Lower lobe of right lung (tissue), 2 donors: Measurements from ENCODE around the gene PRRT1B. TPM values are rescaled to one million over a fixed set of nuclear protein-coding genes. Genes with fewer than 3 reads are reported as not detected.

Experiments
- ATAC-seq, 2 donors: fragments of 200-7000 bp; cut with Tn5 transposase; one replicate each; pipeline ENCODE4 v1.9.1; 2020 to 2022; ENCODE audit warnings: mild to moderate bottlenecking in 2 of 2, moderate library complexity in 2 of 2
- DNase-seq: peaks from one replicate; pipeline ENCODE4 v3.0.0-alpha.2; 2020
- H3K27ac ChIP-seq: fragments of 200-600 bp; one replicate; pipeline ENCODE4 v1.8.0; 2022
- H3K27me3 ChIP-seq: fragments of 200-600 bp; one replicate; pipeline ENCODE4 v1.8.0; 2022; ENCODE audit warnings: low read depth
- H3K36me3 ChIP-seq: fragments of 200-600 bp; one replicate; pipeline ENCODE4 v1.8.0; 2022; ENCODE audit warnings: mild to moderate bottlenecking
- H3K4me1 ChIP-seq: fragments of 200-600 bp; one replicate; pipeline ENCODE4 v1.8.0; 2022
- H3K4me3 ChIP-seq: fragments of 200-600 bp; one replicate; pipeline ENCODE4 v1.8.0; 2022; ENCODE audit warnings: mild to moderate bottlenecking
- H3K9me3 ChIP-seq: fragments of 200-600 bp; one replicate; pipeline ENCODE4 v1.8.0; 2022
- CTCF ChIP-seq: fragments of 200-600 bp; IDR thresholded peaks from one replicate; pipeline ENCODE4 v1.8.0; 2022; ENCODE audit warnings: antibody characterized with exemption, mild to moderate bottlenecking
- intact Hi-C: fragments of 100-400 bp; cut with DNase I; formaldehyde crosslinking; loops from one replicate; pipeline ENCODE4 v1.11.0; 2022
- total RNA-seq: library from RNA; stranded (reverse); fragmentation: NEBNext Ultra II Directional; extraction: Animal tissue kit (Norgen Biotek cat#: 25700); gene quantifications from one replicate; pipeline ENCODE4 v1.2.1, GENCODE V29; 2021
- donor health status: DM: no; HTN: yes; CAD: no; lungs with severe emphysema.

PRRT1B gene
- total RNA-seq, 1 donor from 2014 or later: 6.3 TPM

- Histone ChIP-seq H3K36me3 (peaks cover 88% of the 10 kb centered on the region), H3K4me1 (peaks cover 15% of the 10 kb centered on the region), H3K27ac (no peak overlapping the region), H3K4me3 (no peak overlapping the region), H3K9me3 (no peaks in the 10 kb centered on the region), H3K27me3 (no peaks in the 10 kb centered on the region)
- intact Hi-C loops: no loop called here
- no peak for ATAC-seq
- no peak for TF ChIP-seq CTCF
- DNase-seq: no peak
Measured at GRCh38 chr9:131583337-131583645, 38.0 kb downstream of the PRRT1B start.

GRCh38 chr9:131583836-131584555, 38.7 kb downstream of the PRRT1B start:
- no peak for TF ChIP-seq CTCF
- DNase-seq (no peak), ATAC-seq (no peak)
- Histone ChIP-seq H3K27ac (no peak overlapping the region), H3K4me3 (no peak overlapping the region), H3K4me1 (peaks cover 15% of the 10 kb centered on the region), H3K27me3 (no peaks in the 10 kb centered on the region), H3K36me3 (peaks cover 88% of the 10 kb centered on the region), H3K9me3 (no peaks in the 10 kb centered on the region)
- intact Hi-C loops: no loop called here

- intact Hi-C loops: no loop called here
- peaks cover 88% of the 10 kb centered on the region for H3K36me3 ChIP-seq
- DNase-seq (no peak), ATAC-seq (peak in 1 of 2 donors; percentile 11)
- no peak overlapping the region for H3K4me3 ChIP-seq
- no peaks in the 10 kb centered on the region for H3K9me3 ChIP-seq
- no peak for TF ChIP-seq CTCF
- H3K27ac ChIP-seq: no peak overlapping the region
- H3K4me1 ChIP-seq: peaks cover 15% of the 10 kb centered on the region
- H3K27me3 ChIP-seq: no peaks in the 10 kb centered on the region
Measured at GRCh38 chr9:131584858-131585257, 39.5 kb downstream of the PRRT1B start.

- peak; percentile 65 to 75 for ATAC-seq
- H3K36me3 ChIP-seq: peaks cover 88% of the 10 kb centered on the region
Measured at GRCh38 chr9:131585375-131585774, 40.1 kb downstream of the PRRT1B start.

GRCh38 chr9:131587331-131587730, 42.0 kb downstream of the PRRT1B start:
- Histone ChIP-seq H3K36me3 (peaks cover 87% of the 10 kb centered on the region), H3K27me3 (no peaks in the 10 kb centered on the region), H3K4me3 (no peak overlapping the region), H3K9me3 (no peaks in the 10 kb centered on the region), H3K27ac (no peak overlapping the region), H3K4me1 (peaks cover 15% of the 10 kb centered on the region)
- intact Hi-C loops: no loop called here
- ATAC-seq (no peak), DNase-seq (no peak)
- no peak for TF ChIP-seq CTCF

More at GRCh38 chr9:131585375-131585774, 40.1 kb downstream of the PRRT1B start:
- H3K4me3 ChIP-seq: no peak overlapping the region
- H3K27me3 ChIP-seq: no peaks in the 10 kb centered on the region
- DNase-seq: no peak
- intact Hi-C loops: no loop called here
- no peaks in the 10 kb centered on the region for H3K9me3 ChIP-seq
- TF ChIP-seq CTCF: no peak
- H3K27ac ChIP-seq: no peak overlapping the region
- peaks cover 15% of the 10 kb centered on the region for H3K4me1 ChIP-seq
